Bone marrow (tissue), 2 donors: ENCODE results near the gene FEV.
A peak's percentile ranks its signal among the peaks of the same experiment; 100 is the strongest.

Experiments used
- DNase-seq, 2 donors: peaks; one replicate each; lab custom pipeline; 2025; lab: John Stamatoyannopoulos, UW

Gene FEV

GRCh38 chr2:218979846-218980734 lies 4.9 kb downstream of the FEV start:
- DNase-seq = peak; percentile 61 to 68

- DNase-seq = no peak
Measured at GRCh38 chr2:218975060-218975777, 9.8 kb downstream of the FEV start.

GRCh38 chr2:218970894-218971293 lies 14.1 kb downstream of the FEV start:
- DNase-seq = no peak

GRCh38 chr2:218964041-218964771 lies 20.8 kb downstream of the FEV start:
- DNase-seq = no peak

- no peak for DNase-seq
Measured at GRCh38 chr2:218963601-218964000, 21.4 kb downstream of the FEV start.

GRCh38 chr2:218962859-218963492 lies 22.0 kb downstream of the FEV start:
- DNase-seq = no peak

GRCh38 chr2:218961651-218962570 lies 23.1 kb downstream of the FEV start:
- DNase-seq = no peak

- DNase-seq = no peak
Measured at GRCh38 chr2:218961229-218961628, 23.8 kb downstream of the FEV start.

GRCh38 chr2:218960309-218961165 lies 24.4 kb downstream of the FEV start:
- DNase-seq = no peak

GRCh38 chr2:218959761-218960308 lies 25.1 kb downstream of the FEV start:
- no peak for DNase-seq

GRCh38 chr2:218959141-218959731 lies 25.7 kb downstream of the FEV start, which contains the start of gene CDK5R2:
Gene CDK5R2, plus strand, starts transcription at chr2:218959666. Its CDS starts 155 bp downstream, at chr2:218959821.
- DNase-seq = no peak

- DNase-seq = no peak
Measured at GRCh38 chr2:218958276-218958675, 26.7 kb downstream of the FEV start.

GRCh38 chr2:218957671-218958070 lies 27.3 kb downstream of the FEV start:
- DNase-seq = no peak

- DNase-seq = no peak
Measured at GRCh38 chr2:218956039-218956438, 28.9 kb downstream of the FEV start.

- DNase-seq = no peak
Measured at GRCh38 chr2:218954541-218955300, 30.3 kb downstream of the FEV start.

- DNase-seq = no peak
Measured at GRCh38 chr2:218953366-218953954, 31.5 kb downstream of the FEV start.

GRCh38 chr2:218952160-218952559 lies 32.8 kb downstream of the FEV start:
- DNase-seq = no peak

- no peak for DNase-seq
Measured at GRCh38 chr2:218946621-218947020, 38.4 kb downstream of the FEV start.
